ENCODE data around the gene C1QA. TPM values are rescaled to one million over a fixed set of nuclear protein-coding genes. Genes with fewer than 3 reads are reported as not detected.

The C1QA gene
- total RNA-seq, 3 donors from 2014 or later (not counting 1 experiment from before 2014, with no cell fraction given), result 0.43 to 3.9 TPM; not detected in 1

DNA sequence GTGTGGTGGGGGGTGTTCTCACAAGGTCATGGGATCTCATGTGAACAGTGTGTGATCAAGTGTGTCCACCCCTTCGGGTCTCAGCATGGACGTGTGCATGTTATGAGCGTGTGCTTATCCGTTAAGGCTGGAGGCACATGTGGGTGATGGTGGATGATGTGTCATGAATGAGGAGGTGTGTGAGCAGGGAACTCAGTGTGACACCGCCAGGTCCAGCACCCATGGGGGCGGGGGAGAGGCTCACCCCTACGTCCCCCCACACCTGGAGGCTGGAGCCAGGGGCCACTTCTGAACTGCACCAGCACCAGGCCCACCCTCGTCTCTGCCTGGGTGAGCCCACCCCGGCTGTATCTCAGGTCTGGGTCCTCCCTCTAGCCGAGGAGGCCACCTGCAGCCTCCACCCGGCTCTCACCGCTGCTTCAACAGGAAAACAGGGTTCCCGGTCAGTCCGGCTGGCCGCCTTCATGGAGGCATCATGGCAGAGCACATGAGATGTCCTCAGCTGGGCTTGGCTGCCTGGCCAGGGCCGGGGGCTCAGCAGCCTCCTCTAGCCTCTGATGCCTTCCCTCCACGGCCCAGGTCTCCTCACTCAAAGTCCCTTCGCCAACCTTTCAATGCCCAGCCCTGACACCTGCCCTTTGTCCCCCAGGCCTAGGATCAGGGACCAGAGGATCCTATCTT is 34.2 kb upstream of the C1QA start:
- H3K36me3 Mint-ChIP-seq, result no peaks in the 10 kb centered on the region
- H3K4me3 Mint-ChIP-seq, result no peak overlapping the region
- Histone ChIP-seq H3K36me3 (ENCODE audit: control insufficient read depth, insufficient read depth, low read length) (no peaks in the 10 kb centered on the region), H3K27me3 (ENCODE audit: control insufficient read depth, insufficient read depth, low read length) (peaks cover 3% of the 10 kb centered on the region), H3K9me3 (ENCODE audit: control insufficient read depth, insufficient read depth, low read length) (no peaks in the 10 kb centered on the region), H3K4me1 (ENCODE audit: control insufficient read depth, insufficient read depth, low read length) (no peaks in the 10 kb centered on the region), H3K4me3 (ENCODE audit: low read length) (no peak overlapping the region), H3K27ac (ENCODE audit: low read length) (no peak overlapping the region)
- H3K27ac Mint-ChIP-seq, result no peak overlapping the region
- ATAC-seq, result no peak
- DNase-seq, result no peak
- TF ChIP-seq CTCF (IDR thresholded peaks at IDR 0.05), result no peak
- H3K27me3 Mint-ChIP-seq (ENCODE audit: low read depth in 2 of 2), result peaks cover 15 to 27% of the 10 kb centered on the region in 2 donors
- no peaks in the 10 kb centered on the region for H3K4me1 Mint-ChIP-seq
- WGBS (ENCODE audit: insufficient coverage), result 83% methylated on average over 18 of the region's 18 CpGs
- intact Hi-C loops (cut with micrococcal nuclease), result no loop called here
- H3K9me3 Mint-ChIP-seq, result no peaks in the 10 kb centered on the region

DNA sequence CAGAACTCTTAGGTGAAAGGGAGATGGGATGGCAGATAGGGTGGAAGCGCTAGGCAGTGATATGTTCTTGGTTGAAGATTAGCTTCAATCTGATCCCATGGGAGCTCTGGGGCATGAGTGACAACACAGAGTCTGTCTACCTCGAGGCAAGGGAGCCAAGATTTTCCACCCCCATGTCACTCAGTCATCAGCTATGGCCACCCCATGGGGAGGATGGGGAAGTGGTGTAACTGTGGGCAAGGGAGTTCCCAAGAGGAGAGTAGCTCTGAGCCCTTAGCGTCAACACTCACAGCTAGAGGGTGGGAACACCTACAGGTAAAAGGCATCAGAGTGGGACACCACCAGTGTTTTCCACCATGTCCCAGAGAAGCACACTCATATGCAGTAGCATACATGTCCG is 30.3 kb upstream of the C1QA start:
- no peaks in the 10 kb centered on the region for H3K4me1 Mint-ChIP-seq
- no peaks in the 10 kb centered on the region for H3K9me3 Mint-ChIP-seq
- H3K4me3 ChIP-seq (ENCODE audit: low read length), result no peak overlapping the region
- TF ChIP-seq CTCF (IDR thresholded peaks at IDR 0.05), result no peak
- peaks cover 36 to 56% of the 10 kb centered on the region in 2 donors for H3K27me3 Mint-ChIP-seq (ENCODE audit: low read depth in 2 of 2)
- intact Hi-C loops (cut with micrococcal nuclease), result no loop called here
- no peak for ATAC-seq
- H3K4me1 ChIP-seq (ENCODE audit: control insufficient read depth, insufficient read depth, low read length), result no peaks in the 10 kb centered on the region
- H3K36me3 ChIP-seq (ENCODE audit: control insufficient read depth, insufficient read depth, low read length), result no peaks in the 10 kb centered on the region
- H3K9me3 ChIP-seq (ENCODE audit: control insufficient read depth, insufficient read depth, low read length), result no peaks in the 10 kb centered on the region
- peaks cover 3% of the 10 kb centered on the region for H3K27me3 ChIP-seq (ENCODE audit: control insufficient read depth, insufficient read depth, low read length)
- no peaks in the 10 kb centered on the region for H3K36me3 Mint-ChIP-seq
- WGBS (ENCODE audit: insufficient coverage), result 56% methylated on average over 2 of the region's 4 CpGs
- H3K27ac ChIP-seq (ENCODE audit: low read length), result no peak overlapping the region
- no peak overlapping the region for H3K27ac Mint-ChIP-seq
- DNase-seq, result no peak
- no peak overlapping the region for H3K4me3 Mint-ChIP-seq

DNA sequence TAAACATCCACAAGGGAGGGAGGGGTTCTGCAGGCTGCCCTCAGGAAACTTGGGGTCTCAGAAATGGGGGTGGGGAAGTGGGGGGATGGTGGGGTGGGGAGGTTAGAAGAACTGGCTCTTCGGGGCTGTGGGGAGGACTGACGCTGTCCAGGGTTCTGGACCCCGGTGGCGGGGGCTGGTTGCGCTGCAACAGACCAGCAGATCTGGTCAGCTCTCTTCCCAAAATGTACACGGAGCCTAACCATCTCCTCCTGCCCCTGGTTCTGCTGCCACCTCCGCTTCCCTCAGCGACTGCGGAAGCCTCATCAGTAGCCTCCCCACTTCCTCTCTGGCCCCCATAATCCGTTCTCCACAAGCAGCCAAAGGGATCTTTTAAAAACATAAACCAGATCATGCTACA is 29.3 kb upstream of the C1QA start:
- peaks cover 3% of the 10 kb centered on the region for H3K27me3 ChIP-seq (ENCODE audit: control insufficient read depth, insufficient read depth, low read length)
- no peak overlapping the region for H3K4me3 Mint-ChIP-seq
- ATAC-seq (no peak), DNase-seq (no peak)
- 9% methylated on average over 10 of the region's 10 CpGs for WGBS (ENCODE audit: insufficient coverage)
- H3K27ac ChIP-seq (ENCODE audit: low read length), result no peak overlapping the region
- no peaks in the 10 kb centered on the region for H3K9me3 ChIP-seq (ENCODE audit: control insufficient read depth, insufficient read depth, low read length)
- H3K4me1 Mint-ChIP-seq, result no peaks in the 10 kb centered on the region
- no peak overlapping the region for H3K4me3 ChIP-seq (ENCODE audit: low read length)
- H3K27ac Mint-ChIP-seq, result no peak overlapping the region
- intact Hi-C loops (cut with micrococcal nuclease), result no loop called here
- H3K27me3 Mint-ChIP-seq (ENCODE audit: low read depth in 2 of 2), result peaks cover 36 to 62% of the 10 kb centered on the region in 2 donors
- H3K4me1 ChIP-seq (ENCODE audit: control insufficient read depth, insufficient read depth, low read length), result no peaks in the 10 kb centered on the region
- no peaks in the 10 kb centered on the region for H3K36me3 Mint-ChIP-seq
- no peaks in the 10 kb centered on the region for H3K9me3 Mint-ChIP-seq
- TF ChIP-seq CTCF (IDR thresholded peaks at IDR 0.05), result no peak
- H3K36me3 ChIP-seq (ENCODE audit: control insufficient read depth, insufficient read depth, low read length), result no peaks in the 10 kb centered on the region

DNA sequence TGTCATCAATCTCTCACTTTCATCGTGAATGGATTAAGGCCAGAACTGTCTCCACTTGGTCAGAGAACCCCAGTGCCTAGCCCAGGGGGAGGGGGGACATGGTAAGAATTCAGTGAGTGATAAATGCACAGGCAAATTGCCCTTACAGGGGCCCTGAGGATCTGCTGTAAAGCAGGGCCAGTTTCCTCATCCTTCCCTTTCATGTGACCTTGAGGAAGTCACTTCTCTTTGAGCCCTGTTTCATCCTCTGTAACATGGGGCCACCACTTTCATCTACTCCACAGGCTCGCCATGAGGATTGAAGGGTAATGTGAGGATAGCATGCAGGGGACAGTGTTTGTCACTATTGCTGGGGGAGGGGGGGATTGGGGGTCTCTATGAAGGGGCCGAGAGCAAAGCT is 28.1 kb upstream of the C1QA start:
- ATAC-seq (no peak), DNase-seq (no peak)
- no peaks in the 10 kb centered on the region for H3K36me3 ChIP-seq (ENCODE audit: control insufficient read depth, insufficient read depth, low read length)
- no peaks in the 10 kb centered on the region for H3K9me3 ChIP-seq (ENCODE audit: control insufficient read depth, insufficient read depth, low read length)
- whole genome bisulfite sequencing (ENCODE audit: insufficient coverage), result 74% methylated on average over 2 of the region's 3 CpGs
- no peaks in the 10 kb centered on the region for H3K4me1 ChIP-seq (ENCODE audit: control insufficient read depth, insufficient read depth, low read length)
- Mint-ChIP-seq H3K27ac (no peak overlapping the region), H3K27me3 (ENCODE audit: low read depth in 2 of 2) (peaks cover 36 to 62% of the 10 kb centered on the region in 2 donors), H3K4me1 (no peaks in the 10 kb centered on the region), H3K36me3 (no peaks in the 10 kb centered on the region), H3K4me3 (no peak overlapping the region), H3K9me3 (no peaks in the 10 kb centered on the region)
- no peak overlapping the region for H3K4me3 ChIP-seq (ENCODE audit: low read length)
- peaks cover 3% of the 10 kb centered on the region for H3K27me3 ChIP-seq (ENCODE audit: control insufficient read depth, insufficient read depth, low read length)
- TF ChIP-seq CTCF (IDR thresholded peaks at IDR 0.05), result no peak
- intact Hi-C loops (cut with micrococcal nuclease), result no loop called here
- H3K27ac ChIP-seq (ENCODE audit: low read length), result no peak overlapping the region

Measured in natural killer cell (primary cell).